ENCODE data around the gene GABRG3. TPM values are rescaled to one million over a fixed set of nuclear protein-coding genes. Genes with fewer than 3 reads are reported as not detected.
A peak's percentile ranks its signal among the peaks of the same experiment; 100 is the strongest.

Gene GABRG3
- total RNA-seq, 4 donors from 2014 or later, result 0.67 to 3.0 TPM; not detected in 2

- Histone ChIP-seq H3K9me3 (no peaks in the 10 kb centered on the region), H3K4me3 (replicated peaks in 1 of 3) (no peak overlapping the region), H3K36me3 (no peaks in the 10 kb centered on the region), H3K27ac (no peak overlapping the region), H3K4me1 (peaks cover 5 to 6% of the 10 kb centered on the region in 2 donors), H3K27me3 (no peaks in the 10 kb centered on the region)
- intact Hi-C loops (cut with DNase I), result no loop called here
- TF ChIP-seq CTCF (IDR thresholded peaks at IDR 0.05) (no peak), POLR2A (IDR thresholded peaks at IDR 0.05) (no peak)
- peak; percentile 13 to 14 for DNase-seq
Observed at GRCh38 chr15:27422997-27423396, 452.0 kb downstream of the GABRG3 start.

- DNase-seq, result no peak
- 68 to 75% methylated on average over 1 of the region's 1 CpG for WGBS, 2 donors
- H3K36me3 ChIP-seq, result no peaks in the 10 kb centered on the region
- no peaks in the 10 kb centered on the region for H3K27me3 ChIP-seq
- intact Hi-C loops (cut with DNase I), result no loop called here
- TF ChIP-seq POLR2A (IDR thresholded peaks at IDR 0.05) (no peak), CTCF (IDR thresholded peaks at IDR 0.05) (no peak)
- no peak overlapping the region for H3K4me3 ChIP-seq (replicated peaks in 1 of 3)
- H3K4me1 ChIP-seq, result peaks cover 5 to 6% of the 10 kb centered on the region in 2 donors
- no peak overlapping the region for H3K27ac ChIP-seq
- no peaks in the 10 kb centered on the region for H3K9me3 ChIP-seq
Observed at GRCh38 chr15:27426805-27427204, 455.8 kb downstream of the GABRG3 start.

GRCh38 chr15:27427276-27427675 is 456.3 kb downstream of the GABRG3 start:
- no peaks in the 10 kb centered on the region for H3K27me3 ChIP-seq
- H3K4me3 ChIP-seq (replicated peaks in 1 of 3), result no peak overlapping the region
- TF ChIP-seq POLR2A (IDR thresholded peaks at IDR 0.05) (no peak), CTCF (IDR thresholded peaks at IDR 0.05) (no peak)
- peaks cover 5 to 6% of the 10 kb centered on the region in 2 donors for H3K4me1 ChIP-seq
- no peak for DNase-seq
- H3K36me3 ChIP-seq, result no peaks in the 10 kb centered on the region
- WGBS, 2 donors, result 84 to 91% methylated on average over 1 of the region's 1 CpG
- intact Hi-C loops (cut with DNase I), result no loop called here
- no peak overlapping the region for H3K27ac ChIP-seq
- no peaks in the 10 kb centered on the region for H3K9me3 ChIP-seq

- intact Hi-C loops (cut with DNase I), result no loop called here
- TF ChIP-seq CTCF (IDR thresholded peaks at IDR 0.05) (no peak), POLR2A (IDR thresholded peaks at IDR 0.05) (no peak)
- Histone ChIP-seq H3K36me3 (no peaks in the 10 kb centered on the region), H3K27me3 (no peaks in the 10 kb centered on the region), H3K9me3 (no peaks in the 10 kb centered on the region), H3K27ac (no peak overlapping the region), H3K4me3 (replicated peaks in 1 of 3) (no peak overlapping the region), H3K4me1 (no peaks in the 10 kb centered on the region)
- no peak for DNase-seq
- 95 to 96% methylated on average over 3 of the region's 3 CpGs for WGBS, 2 donors
Observed at GRCh38 chr15:27428151-27428550, 457.2 kb downstream of the GABRG3 start.

GRCh38 chr15:27429577-27429976 is 458.6 kb downstream of the GABRG3 start:
- Histone ChIP-seq H3K4me3 (replicated peaks in 1 of 3) (no peak overlapping the region), H3K27me3 (no peaks in the 10 kb centered on the region), H3K36me3 (no peaks in the 10 kb centered on the region), H3K9me3 (no peaks in the 10 kb centered on the region), H3K4me1 (no peaks in the 10 kb centered on the region), H3K27ac (no peak overlapping the region)
- WGBS, 2 donors, result 95 to 98% methylated on average over 4 of the region's 4 CpGs
- intact Hi-C loops (cut with DNase I), result no loop called here
- DNase-seq, result no peak
- no peak for TF ChIP-seq POLR2A (IDR thresholded peaks at IDR 0.05)
- TF ChIP-seq CTCF (IDR thresholded peaks at IDR 0.05), result no peak
